Lung (tissue), 12 donors: ENCODE data around the gene PIWIL4. TPM values are rescaled to one million over a fixed set of nuclear protein-coding genes. Genes with fewer than 3 reads are reported as not detected.

ENCODE experiments used
- ATAC-seq: fragments of 200-7000 bp; cut with Tn5 transposase; one replicate; pipeline ENCODE4 v1.9.1; 2020; ENCODE audit warnings: moderate number of reproducible peaks; ENCODE audit not compliant: insufficient read depth, low FRiP score
- DNase-seq, 3 donors: peaks; one replicate each; pipeline ENCODE4 v3.0.0-alpha.2; 2013 to 2017
- H3K27ac ChIP-seq, 2 donors: one replicate each; pipeline ENCODE4 v1.5.1; 2013; ENCODE audit warnings: mild to moderate bottlenecking in 2 of 2, moderate library complexity in 2 of 2, control low read depth in 1 of 2, inconsistent platforms in 1 of 2, low read depth in 1 of 2, low read length in 1 of 2
- H3K27me3 ChIP-seq, 3 donors: one replicate each; pipeline ENCODE4 v1.5.1; 2013; ENCODE audit warnings: low read length in 2 of 3; ENCODE audit not compliant: control insufficient read depth in 3 of 3, insufficient read depth in 3 of 3
- H3K36me3 ChIP-seq, 4 donors: one replicate each; pipeline ENCODE4 v1.5.1; 2013; ENCODE audit warnings: low read length in 4 of 4, mild to moderate bottlenecking in 1 of 4, moderate library complexity in 1 of 4; ENCODE audit not compliant: control insufficient read depth in 4 of 4, insufficient read depth in 4 of 4
- H3K4me1 ChIP-seq, 5 donors: one replicate each; pipeline ENCODE4 v1.5.1; 2013; ENCODE audit warnings: low read length in 5 of 5, mild to moderate bottlenecking in 2 of 5, moderate library complexity in 1 of 5; ENCODE audit not compliant: control insufficient read depth in 5 of 5, insufficient read depth in 5 of 5
- H3K4me3 ChIP-seq: one replicate; pipeline ENCODE4 v1.5.1; 2013; ENCODE audit warnings: mild to moderate bottlenecking, control low read depth, moderate library complexity
- H3K9ac ChIP-seq, 2 donors: one replicate each; pipeline ENCODE4 v1.5.1; 2013; ENCODE audit warnings: low read length in 2 of 2, control low read depth in 1 of 2; ENCODE audit not compliant: insufficient read depth in 1 of 2
- H3K9me3 ChIP-seq, 4 donors: one replicate each; pipeline ENCODE4 v1.5.1; 2013; ENCODE audit warnings: low read length in 3 of 4, mild to moderate bottlenecking in 1 of 4, moderate library complexity in 1 of 4; ENCODE audit not compliant: control insufficient read depth in 4 of 4, insufficient read depth in 3 of 4
- CTCF ChIP-seq: IDR thresholded peaks from 2 replicates; pipeline ENCODE4 v1.5.1; 2012; ENCODE audit warnings: mild to moderate bottlenecking; ENCODE audit errors: control extremely low read depth, extremely low read depth
- WGBS, 2 donors: extraction: QIAGEN DNeasy Blood & Tissue Kit; methylation state at CpG; one replicate each; pipeline ENCODE4 v1.1.7; 2013; 5-methylcytosine and 5-hydroxymethylcytosine counted together
- polyA plus RNA-seq, 2 donors: library from polyadenylated mRNA; stranded (reverse); fragments of 200-250 nt; gene quantifications; one replicate each; pipeline ENCODE4 v1.2.1, GENCODE V29; 2013
- total RNA-seq, 2 donors: library from RNA; depleted of rRNA in 1 of 2; stranded (reverse); fragments of >200 nt in 1 of 2; gene quantifications; one replicate each; pipeline ENCODE4 v1.2.1, GENCODE V29; 2014 to 2021
- donor health status: control.
- donor health status: control.
- donor health status: Bipolar disorder and iron deficiency.
- donor health status: healthy.
- donor health status: DM: yes; HTN: yes; CAD: no.

PIWIL4 gene
- total and polyA plus RNA-seq, 4 donors: 1.8 to 5.8 (median 3.1) TPM

GRCh38 chr11:94583866-94584500, 16.8 kb downstream of the PIWIL4 start:
- TF ChIP-seq CTCF: no peak
- DNase-seq (no peak), ATAC-seq (no peak)
- H3K9me3 ChIP-seq: no peaks in the 10 kb centered on the region
- H3K9ac ChIP-seq: no peak overlapping the region
- H3K36me3 ChIP-seq: no peaks in the 10 kb centered on the region
- no peak overlapping the region for H3K4me3 ChIP-seq
- no peak overlapping the region for H3K27ac ChIP-seq
- 43 to 66% methylated on average over 3 of the region's 3 CpGs for WGBS, 2 donors
- peaks cover 0 to 6% (median 0%) of the 10 kb centered on the region in 5 donors for H3K4me1 ChIP-seq
- H3K27me3 ChIP-seq: no peaks in the 10 kb centered on the region

- no peak for TF ChIP-seq CTCF
- 87 to 97% methylated on average over 5 of the region's 5 CpGs for WGBS, 2 donors
- H3K9ac ChIP-seq: no peak overlapping the region
- ATAC-seq (no peak), DNase-seq (no peak)
- peaks cover 0 to 2% (median 0%) of the 10 kb centered on the region in 4 donors for H3K36me3 ChIP-seq
- H3K27me3 ChIP-seq: no peaks in the 10 kb centered on the region
- no peak overlapping the region for H3K4me3 ChIP-seq
- no peaks in the 10 kb centered on the region for H3K9me3 ChIP-seq
- no peak overlapping the region for H3K27ac ChIP-seq
- peaks cover 0 to 6% (median 0%) of the 10 kb centered on the region in 5 donors for H3K4me1 ChIP-seq
Observed at GRCh38 chr11:94584978-94585377, 17.8 kb downstream of the PIWIL4 start.

GRCh38 chr11:94585399-94585798, 18.2 kb downstream of the PIWIL4 start:
- Histone ChIP-seq H3K9me3 (no peaks in the 10 kb centered on the region), H3K4me3 (no peak overlapping the region), H3K27ac (no peak overlapping the region), H3K36me3 (peaks cover 0 to 2% (median 0%) of the 10 kb centered on the region in 4 donors), H3K4me1 (peaks cover 0 to 6% (median 0%) of the 10 kb centered on the region in 5 donors), H3K9ac (no peak overlapping the region), H3K27me3 (no peaks in the 10 kb centered on the region)
- no peak for DNase-seq
- TF ChIP-seq CTCF: no peak
- 87 to 93% methylated on average over 3 of the region's 3 CpGs for WGBS, 2 donors
- no peak for ATAC-seq

GRCh38 chr11:94586546-94586945, 19.4 kb downstream of the PIWIL4 start:
- 63 to 89% methylated on average over 5 of the region's 5 CpGs for WGBS, 2 donors
- no peak for ATAC-seq

More at GRCh38 chr11:94586546-94586945, 19.4 kb downstream of the PIWIL4 start:
- no peak overlapping the region for H3K27ac ChIP-seq
- no peaks in the 10 kb centered on the region for H3K27me3 ChIP-seq
- H3K9me3 ChIP-seq: no peaks in the 10 kb centered on the region
- no peak for DNase-seq
- H3K36me3 ChIP-seq: peaks cover 0 to 2% (median 0%) of the 10 kb centered on the region in 4 donors
- H3K4me3 ChIP-seq: no peak overlapping the region
- no peak for TF ChIP-seq CTCF
- no peak overlapping the region for H3K9ac ChIP-seq
- peaks cover 0 to 6% (median 0%) of the 10 kb centered on the region in 5 donors for H3K4me1 ChIP-seq
